GM18861 (cell line): ENCODE results near the gene SPECC1.
"Not testable (repeated sequence)": the region's sequence is repeated elsewhere in the genome, so short reads cannot be mapped to it uniquely, and the experiment has no call there.

Experiments
- ATAC-seq: cut with Tn5 transposase; IDR thresholded peaks from one replicate; pipeline ENCODE4 v1.9.1; 2021; ENCODE audit not compliant: unreplicated experiment

The SPECC1 gene

GRCh38 chr17:20092261-20092867 is 83.2 kb downstream of the SPECC1 start:
- ATAC-seq, result no peak

- ATAC-seq, result no peak
These were observed 83.9 kb downstream of the SPECC1 start for GRCh38 chr17:20092973-20093626.

GRCh38 chr17:20094777-20095176 is 85.6 kb downstream of the SPECC1 start:
- ATAC-seq, result no peak

GRCh38 chr17:20095336-20096080 is 86.3 kb downstream of the SPECC1 start:
- no peak for ATAC-seq

- ATAC-seq, result no peak
These were observed 87.3 kb downstream of the SPECC1 start for GRCh38 chr17:20096430-20096829.

GRCh38 chr17:20097330-20097729 is 88.2 kb downstream of the SPECC1 start:
- ATAC-seq, result no peak

- no peak for ATAC-seq
These were observed 89.2 kb downstream of the SPECC1 start for GRCh38 chr17:20098314-20098713.

- ATAC-seq, result not testable (repeated sequence)
These were observed 91.6 kb downstream of the SPECC1 start for GRCh38 chr17:20100806-20101205.

- ATAC-seq, result no peak
These were observed 94.6 kb downstream of the SPECC1 start for GRCh38 chr17:20103454-20104446.

GRCh38 chr17:20105539-20106280 is 96.6 kb downstream of the SPECC1 start:
- no peak for ATAC-seq

- not testable (repeated sequence) for ATAC-seq
These were observed 97.3 kb downstream of the SPECC1 start for GRCh38 chr17:20106446-20106845.

GRCh38 chr17:20109076-20109475 is 99.9 kb downstream of the SPECC1 start:
- no peak for ATAC-seq

GRCh38 chr17:20111538-20111937 is 102.4 kb downstream of the SPECC1 start:
- ATAC-seq, result no peak

GRCh38 chr17:20114466-20114865 is 105.3 kb downstream of the SPECC1 start:
- ATAC-seq, result no peak

GRCh38 chr17:20116683-20117309 is 107.6 kb downstream of the SPECC1 start:
- no peak for ATAC-seq

- ATAC-seq, result no peak
These were observed 109.1 kb downstream of the SPECC1 start for GRCh38 chr17:20118280-20118679.

GRCh38 chr17:20120836-20121235 is 111.7 kb downstream of the SPECC1 start:
- ATAC-seq, result no peak

GRCh38 chr17:20121359-20122253 is 112.4 kb downstream of the SPECC1 start:
- ATAC-seq, result no peak
